ENCODE results near the gene SMAD3. TPM values are rescaled to one million over a fixed set of nuclear protein-coding genes. Genes with fewer than 3 reads are reported as not detected.
A peak's percentile ranks its signal among the peaks of the same experiment; 100 is the strongest.

The SMAD3 gene
- total RNA-seq, 1 donor: 96.3 TPM

- peak; percentile 58 for DNase-seq (ENCODE audit: low read depth)
- TF ChIP-seq CTCF (IDR thresholded peaks at IDR 0.05; ENCODE audit: insufficient read depth, low read length): no peak
Observed at GRCh38 chr15:67035886-67036285, 29.5 kb upstream of the SMAD3 start.

GRCh38 chr15:67036775-67037555 lies 28.4 kb upstream of the SMAD3 start:
- H3K4me3 ChIP-seq (ENCODE audit: low read depth, low read length): no peak overlapping the region
- no peak for DNase-seq (ENCODE audit: low read depth)
- no peak for TF ChIP-seq CTCF (IDR thresholded peaks at IDR 0.05; ENCODE audit: insufficient read depth, low read length)

More at GRCh38 chr15:67035886-67036285, 29.5 kb upstream of the SMAD3 start:
- no peak overlapping the region for H3K4me3 ChIP-seq (ENCODE audit: low read depth, low read length)

GRCh38 chr15:67037694-67038093 lies 27.7 kb upstream of the SMAD3 start:
- TF ChIP-seq CTCF (IDR thresholded peaks at IDR 0.05; ENCODE audit: insufficient read depth, low read length): no peak
- no peak overlapping the region for H3K4me3 ChIP-seq (ENCODE audit: low read depth, low read length)
- no peak for DNase-seq (ENCODE audit: low read depth)

GRCh38 chr15:67038736-67039135 lies 26.7 kb upstream of the SMAD3 start:
- DNase-seq (ENCODE audit: low read depth): no peak
- no peak overlapping the region for H3K4me3 ChIP-seq (ENCODE audit: low read depth, low read length)
- TF ChIP-seq CTCF (IDR thresholded peaks at IDR 0.05; ENCODE audit: insufficient read depth, low read length): no peak

GRCh38 chr15:67039384-67040075 lies 25.9 kb upstream of the SMAD3 start:
- H3K4me3 ChIP-seq (ENCODE audit: low read depth, low read length): no peak overlapping the region
- DNase-seq (ENCODE audit: low read depth): no peak
- no peak for TF ChIP-seq CTCF (IDR thresholded peaks at IDR 0.05; ENCODE audit: insufficient read depth, low read length)

GRCh38 chr15:67040277-67040676 lies 25.1 kb upstream of the SMAD3 start:
- no peak for TF ChIP-seq CTCF (IDR thresholded peaks at IDR 0.05; ENCODE audit: insufficient read depth, low read length)
- no peak overlapping the region for H3K4me3 ChIP-seq (ENCODE audit: low read depth, low read length)
- peak; percentile 68 for DNase-seq (ENCODE audit: low read depth)
